IPS-18c (cell line): ENCODE measurements around the gene PDZD2.
"Not testable (repeated sequence)": the region's sequence is repeated elsewhere in the genome, so short reads cannot be mapped to it uniquely, and the experiment has no call there.

ENCODE experiments used
- H3K4me3 ChIP-seq: 2 replicates; pipeline ENCODE4 v1.7.0; 2013; ENCODE audit warnings: low read depth, mild to moderate bottlenecking, low read length, moderate library complexity; ENCODE audit not compliant: insufficient read depth
- H3K9me3 ChIP-seq: one replicate; pipeline ENCODE4 v1.6.1; 2013; ENCODE audit warnings: mild to moderate bottlenecking, low read length, moderate library complexity; ENCODE audit not compliant: control insufficient read depth, insufficient read depth

PDZD2 gene

GRCh38 chr5:32080565-32080964, 441.6 kb downstream of the PDZD2 start:
- H3K9me3 ChIP-seq, H3K4me3 ChIP-seq: not testable (repeated sequence)

GRCh38 chr5:32082701-32083100, 443.8 kb downstream of the PDZD2 start:
- Histone ChIP-seq H3K4me3 (no peak overlapping the region), H3K9me3 (no peaks in the 10 kb centered on the region)

GRCh38 chr5:32083981-32084430, 445.1 kb downstream of the PDZD2 start:
- H3K9me3 ChIP-seq, result no peaks in the 10 kb centered on the region

GRCh38 chr5:32087086-32088082, 448.5 kb downstream of the PDZD2 start:
- Histone ChIP-seq H3K4me3 (no peak overlapping the region), H3K9me3 (no peaks in the 10 kb centered on the region)

More at GRCh38 chr5:32083981-32084430, 445.1 kb downstream of the PDZD2 start:
- no peak overlapping the region for H3K4me3 ChIP-seq

GRCh38 chr5:32088214-32088613, 449.3 kb downstream of the PDZD2 start:
- Histone ChIP-seq H3K4me3 (no peak overlapping the region), H3K9me3 (no peaks in the 10 kb centered on the region)

GRCh38 chr5:32089146-32090000, 450.4 kb downstream of the PDZD2 start:
- H3K4me3 ChIP-seq, result no peak overlapping the region

GRCh38 chr5:32090026-32090754, 451.3 kb downstream of the PDZD2 start:
- Histone ChIP-seq H3K9me3 (no peaks in the 10 kb centered on the region), H3K4me3 (no peak overlapping the region)

More at GRCh38 chr5:32089146-32090000, 450.4 kb downstream of the PDZD2 start:
- H3K9me3 ChIP-seq, result no peaks in the 10 kb centered on the region

GRCh38 chr5:32090755-32091128, 451.8 kb downstream of the PDZD2 start:
- no peak overlapping the region for H3K4me3 ChIP-seq
- H3K9me3 ChIP-seq, result no peaks in the 10 kb centered on the region

- no peaks in the 10 kb centered on the region for H3K9me3 ChIP-seq
These were observed 454.2 kb downstream of the PDZD2 start for GRCh38 chr5:32092938-32093812.

GRCh38 chr5:32094691-32095090, 455.8 kb downstream of the PDZD2 start:
- Histone ChIP-seq H3K4me3 (no peak overlapping the region), H3K9me3 (no peaks in the 10 kb centered on the region)

More at GRCh38 chr5:32092938-32093812, 454.2 kb downstream of the PDZD2 start:
- no peak overlapping the region for H3K4me3 ChIP-seq

- H3K4me3 ChIP-seq, result no peak overlapping the region
These were observed 456.3 kb downstream of the PDZD2 start for GRCh38 chr5:32095261-32095671.

GRCh38 chr5:32096891-32097595, 458.1 kb downstream of the PDZD2 start:
- no peaks in the 10 kb centered on the region for H3K9me3 ChIP-seq
- no peak overlapping the region for H3K4me3 ChIP-seq

More at GRCh38 chr5:32095261-32095671, 456.3 kb downstream of the PDZD2 start:
- H3K9me3 ChIP-seq, result no peaks in the 10 kb centered on the region

- Histone ChIP-seq H3K9me3 (no peaks in the 10 kb centered on the region), H3K4me3 (no peak overlapping the region)
These were observed 459.4 kb downstream of the PDZD2 start for GRCh38 chr5:32098291-32098690.

- no peak overlapping the region for H3K4me3 ChIP-seq
- no peaks in the 10 kb centered on the region for H3K9me3 ChIP-seq
These were observed 460.0 kb downstream of the PDZD2 start for GRCh38 chr5:32098890-32099310.

- H3K4me3 ChIP-seq, result no peak overlapping the region
- no peaks in the 10 kb centered on the region for H3K9me3 ChIP-seq
These were observed 460.6 kb downstream of the PDZD2 start for GRCh38 chr5:32099486-32100035.
